HG02759 (cell line): ENCODE data around the gene ZFYVE28.

Source experiments
- ATAC-seq: cut with Tn5 transposase; IDR thresholded peaks from one replicate; pipeline ENCODE4 v1.9.1; 2021; ENCODE audit warnings: mild to moderate bottlenecking, moderate library complexity; ENCODE audit not compliant: unreplicated experiment

ZFYVE28 gene

GRCh38 chr4:2264481-2265041, 153.9 kb downstream of the ZFYVE28 start:
- ATAC-seq: no peak

DNA sequence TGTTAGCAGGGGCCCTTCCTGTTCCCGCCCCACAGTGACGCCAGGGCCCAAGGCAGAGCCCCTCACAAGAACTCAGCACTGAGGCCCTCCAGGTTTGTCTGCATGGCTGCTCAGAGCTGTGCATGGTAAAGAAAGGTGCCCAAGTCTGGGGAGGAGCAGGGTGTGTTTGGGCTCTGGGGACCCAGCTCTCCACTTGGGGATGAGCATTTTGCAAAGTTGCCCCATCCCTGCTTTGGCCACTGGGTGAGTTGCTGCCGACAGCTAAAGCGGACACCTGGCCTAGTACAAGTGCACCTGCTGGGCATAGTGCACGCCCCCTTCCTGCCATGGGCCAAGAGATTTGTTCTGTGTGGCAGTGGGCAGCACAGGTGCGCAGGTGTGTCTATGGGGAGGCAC, 154.5 kb downstream of the ZFYVE28 start:
- ATAC-seq: no peak

DNA sequence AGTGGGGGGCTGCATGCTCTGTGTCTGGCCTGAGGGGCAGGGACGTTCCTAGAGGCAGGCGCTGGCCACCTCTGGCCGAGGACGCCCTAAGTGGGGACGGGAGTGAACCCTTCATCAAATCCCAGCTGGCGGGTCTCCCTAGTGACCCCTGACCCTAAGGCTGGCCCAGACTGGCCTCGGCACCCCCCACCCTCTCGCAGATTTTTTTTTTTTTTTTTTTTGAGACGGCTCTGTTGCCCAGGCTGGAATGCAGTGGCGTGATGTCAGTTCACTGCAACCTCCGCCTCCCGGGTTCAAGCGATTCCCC, 155.5 kb downstream of the ZFYVE28 start:
- ATAC-seq: no peak

- peak; percentile 91 for ATAC-seq
These were observed 156.1 kb downstream of the ZFYVE28 start for GRCh38 chr4:2262145-2262943.

GRCh38 chr4:2261853-2262144, 156.6 kb downstream of the ZFYVE28 start, which contains the start of gene MXD4:
MXD4 (minus strand) TSS chr4:2262109; CDS start chr4:2261980, 129 bp downstream.
- ATAC-seq: peak; percentile 1

- ATAC-seq: peak; percentile 24
These were observed 157.2 kb downstream of the ZFYVE28 start for GRCh38 chr4:2261110-2261852.

DNA sequence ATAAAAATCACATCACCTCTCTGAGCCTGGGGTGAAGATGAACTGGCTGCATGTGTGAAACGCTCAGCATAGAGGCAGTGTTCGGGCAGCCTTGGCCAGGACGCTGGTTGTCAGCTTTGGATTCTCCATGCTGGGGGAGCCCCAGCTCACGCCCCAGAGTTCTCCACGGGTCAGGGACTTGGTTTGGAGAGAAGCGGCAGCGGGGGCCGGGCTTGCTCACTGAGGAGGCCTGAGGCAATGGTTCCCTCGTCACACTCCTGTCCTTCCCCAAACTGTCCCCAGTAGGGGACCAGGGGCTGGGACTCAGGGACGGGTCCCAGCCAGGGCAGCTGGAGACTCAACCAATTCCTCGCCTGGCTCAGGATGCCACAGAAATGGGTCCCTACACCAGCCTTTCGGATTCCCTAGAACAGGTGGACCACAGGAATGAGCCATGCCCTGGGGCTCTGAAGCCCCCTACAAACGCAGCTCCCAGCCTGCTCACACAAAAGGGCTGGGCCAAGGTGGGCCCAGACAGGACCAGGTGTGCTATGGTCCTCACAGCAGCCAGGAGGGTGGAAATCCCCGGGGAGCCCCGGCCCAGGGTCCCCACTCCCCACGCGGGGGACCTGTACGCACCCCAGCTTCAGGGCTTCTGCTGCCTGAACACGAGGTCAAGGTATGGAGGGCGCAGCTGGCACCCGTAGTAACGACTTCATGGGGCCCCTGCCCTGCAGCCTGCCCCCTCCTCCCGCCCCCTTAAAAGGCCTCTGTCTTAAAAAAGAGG, 157.9 kb downstream of the ZFYVE28 start:
- no peak for ATAC-seq

- ATAC-seq: no peak
These were observed 158.7 kb downstream of the ZFYVE28 start for GRCh38 chr4:2259541-2260343.

DNA sequence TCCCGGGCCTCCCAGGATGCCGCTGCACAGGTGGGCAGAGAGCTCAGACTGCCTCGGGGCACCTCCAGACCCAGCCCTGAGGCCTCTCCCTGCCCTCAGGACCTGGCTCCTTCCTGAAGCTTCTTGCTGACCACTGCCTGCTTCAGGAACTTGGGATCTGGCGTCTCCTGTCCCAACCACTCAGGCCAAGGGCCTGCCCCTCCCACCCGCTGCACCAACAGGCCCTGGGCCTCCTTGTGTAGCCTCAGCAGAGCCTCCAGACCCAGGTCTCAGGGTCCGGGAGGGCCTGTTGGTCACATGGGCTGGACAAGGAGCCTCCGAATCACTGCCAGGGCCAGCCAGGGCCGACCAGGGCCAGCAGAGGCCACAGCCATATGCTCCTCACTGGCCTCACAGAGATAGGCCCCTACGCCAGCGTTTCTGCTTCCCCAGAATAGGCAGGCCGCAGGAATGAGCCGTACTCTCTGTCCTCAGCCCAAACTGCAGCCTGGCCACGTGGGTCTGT, 159.4 kb downstream of the ZFYVE28 start:
- ATAC-seq: no peak

DNA sequence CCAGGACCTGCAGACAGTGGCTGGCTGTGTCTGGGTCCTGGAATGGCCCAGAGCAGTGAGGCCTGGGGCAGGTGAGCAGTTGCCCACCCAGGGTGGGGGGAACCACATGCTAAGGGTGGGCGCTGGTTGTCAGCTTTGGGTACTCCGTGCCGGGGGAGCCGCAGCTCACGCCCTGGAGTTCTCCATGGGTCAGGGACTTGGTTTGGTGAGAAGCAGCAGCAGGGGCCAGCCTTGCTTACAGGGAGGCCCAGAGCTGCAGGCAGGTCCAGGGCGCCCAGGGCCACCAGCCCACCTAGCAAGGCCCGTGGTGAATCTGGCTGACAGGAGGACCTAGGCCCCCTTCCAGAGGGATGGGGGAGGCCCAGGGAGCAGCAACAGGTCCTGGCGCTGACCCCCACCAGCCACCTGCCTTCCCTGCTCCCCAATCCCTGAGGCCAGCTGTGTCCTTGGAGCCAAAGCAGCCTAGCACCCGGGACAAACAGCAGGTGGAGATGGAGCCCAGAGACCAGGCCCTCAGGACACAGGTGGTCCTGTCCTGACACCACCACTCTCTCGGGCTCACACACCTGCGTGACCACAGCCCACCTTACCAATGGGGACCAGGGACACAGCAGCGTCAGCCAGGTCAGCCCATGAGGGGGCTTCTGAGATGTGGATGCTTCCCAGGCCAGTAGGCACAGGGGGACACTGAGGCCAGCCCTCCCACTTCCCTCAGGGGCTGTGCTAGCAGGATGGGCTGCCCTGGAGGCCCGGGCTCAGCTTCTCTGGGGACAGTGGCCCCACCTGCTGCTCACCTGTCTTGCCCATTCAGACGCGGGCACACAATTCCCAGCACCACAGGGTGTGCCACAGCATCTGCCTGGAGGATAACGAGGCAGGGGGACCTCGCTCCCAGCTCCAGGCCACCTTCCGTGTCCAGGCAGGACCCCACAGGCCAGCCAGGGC, 160.1 kb downstream of the ZFYVE28 start:
- no peak for ATAC-seq

DNA sequence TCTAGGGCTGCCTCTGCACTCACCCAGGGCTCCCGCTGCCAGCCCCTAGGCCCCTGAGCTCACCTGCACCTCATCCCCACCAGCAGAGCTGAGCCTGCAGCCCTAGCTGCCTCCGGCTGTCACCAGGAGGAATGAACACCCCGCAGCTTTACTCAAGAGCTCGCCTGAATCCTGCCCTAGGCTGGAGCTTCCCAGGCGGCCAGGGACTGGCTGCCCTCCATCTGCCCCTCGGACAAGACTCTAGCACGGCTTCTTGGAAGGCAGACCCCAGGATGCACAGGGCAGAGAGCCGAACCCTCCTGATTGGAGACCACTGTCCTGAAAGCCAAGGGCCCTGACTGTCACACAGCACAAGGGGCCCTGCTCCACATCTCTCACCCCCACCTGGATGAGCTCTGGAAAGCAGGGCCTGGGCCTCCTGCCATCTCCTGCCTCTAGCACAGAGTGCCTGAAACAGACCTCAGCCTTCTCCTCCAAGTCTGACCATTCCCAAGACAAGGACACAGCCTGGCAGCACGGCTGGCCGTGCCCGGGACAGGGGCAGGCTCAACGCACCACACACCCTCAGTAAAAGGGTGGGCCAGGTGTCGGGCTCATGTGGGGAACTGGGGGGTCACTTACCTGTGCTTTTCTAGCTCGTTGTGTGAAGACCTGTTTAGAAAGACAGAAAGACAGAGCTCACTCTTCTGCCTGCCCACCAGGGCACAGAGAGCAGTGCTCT, 160.9 kb downstream of the ZFYVE28 start:
- no peak for ATAC-seq

DNA sequence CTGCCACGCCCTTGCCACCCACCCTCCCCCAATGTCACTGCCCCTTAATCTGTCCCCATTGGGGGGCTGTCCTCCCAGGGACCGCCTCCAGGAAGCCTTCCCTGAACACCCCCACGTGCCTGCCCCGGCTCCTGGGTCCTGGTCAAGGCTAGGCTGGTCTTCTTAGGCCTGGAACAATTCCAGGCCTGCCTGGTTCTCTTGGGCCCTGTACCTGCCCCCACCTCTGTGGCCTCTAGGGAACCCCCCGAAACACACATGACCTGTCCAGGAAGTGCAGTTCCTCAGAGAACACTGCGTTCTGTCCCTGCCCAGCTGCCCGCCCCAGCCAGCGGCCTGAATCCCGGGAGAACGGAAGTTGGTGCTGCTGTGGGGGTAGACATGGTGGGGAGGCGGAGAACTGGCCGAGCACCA, 161.7 kb downstream of the ZFYVE28 start:
- ATAC-seq: no peak

DNA sequence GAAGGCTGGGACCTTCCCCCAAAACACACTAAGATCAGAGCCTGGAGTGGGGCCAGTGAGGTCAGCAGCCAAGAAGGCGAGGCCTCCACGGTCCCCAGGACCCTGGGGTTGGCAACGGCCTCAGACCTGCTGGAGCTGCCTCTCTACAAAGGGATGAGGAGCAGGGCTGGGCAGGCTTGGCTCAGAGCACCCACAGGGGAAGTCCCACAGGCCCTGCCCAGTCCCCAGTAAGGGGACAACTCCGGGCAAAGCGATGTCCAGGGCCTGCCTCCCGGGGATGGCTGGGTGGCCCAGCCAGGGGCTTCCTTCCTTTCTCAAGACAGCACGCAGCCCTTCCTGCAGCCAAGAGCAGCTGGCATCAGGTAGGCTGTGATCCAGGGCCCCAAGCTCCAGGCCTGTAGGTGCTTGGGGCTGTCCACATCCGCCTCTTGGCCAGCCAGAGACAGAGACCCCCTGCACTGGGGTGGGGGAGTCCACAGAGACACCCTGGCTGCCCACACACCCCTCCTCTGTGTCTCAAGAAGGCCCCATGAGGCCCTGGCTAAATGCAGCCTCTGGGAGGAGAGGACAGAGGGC, 162.2 kb downstream of the ZFYVE28 start:
- no peak for ATAC-seq

GRCh38 chr4:2255501-2256155, 162.8 kb downstream of the ZFYVE28 start:
- ATAC-seq: no peak

DNA sequence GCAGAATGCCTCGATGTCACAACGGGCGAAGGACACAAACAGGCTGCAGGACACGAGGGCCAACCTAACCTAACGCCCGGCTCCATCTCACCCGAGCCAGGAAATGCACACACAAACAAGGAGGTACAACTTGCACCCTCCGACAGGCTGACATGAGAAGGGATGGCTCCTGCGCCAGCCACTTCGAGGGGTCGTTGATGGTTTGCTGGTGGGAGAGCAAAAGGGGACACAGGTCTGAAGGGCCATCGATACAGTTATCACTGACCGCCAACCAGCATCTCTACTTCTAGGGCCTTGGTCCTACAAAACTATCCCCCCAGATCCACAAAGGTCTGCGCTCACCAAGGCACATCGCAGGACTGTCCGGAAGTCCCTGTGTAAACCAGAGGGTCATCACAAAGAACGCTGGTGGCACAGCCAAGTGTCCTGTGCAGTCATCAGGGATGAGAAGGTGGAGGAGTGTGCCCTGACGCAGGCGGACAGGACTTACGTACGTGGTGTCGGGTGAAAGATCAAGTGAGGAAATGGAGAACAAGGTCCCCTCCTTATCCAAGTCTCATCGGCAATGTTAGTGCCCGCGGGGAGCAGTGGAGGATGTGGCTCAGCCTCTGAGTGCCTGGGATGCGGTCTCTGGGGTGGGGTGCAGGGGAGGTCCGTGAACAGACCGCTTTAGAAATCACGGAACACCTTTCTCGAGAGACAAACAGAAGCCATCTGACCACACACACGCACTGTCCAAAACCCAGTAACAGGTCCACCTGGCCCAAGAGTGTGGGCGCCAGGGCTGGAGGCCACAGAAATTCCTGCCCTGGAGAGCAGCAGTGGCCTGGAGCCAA, 163.6 kb downstream of the ZFYVE28 start:
- no peak for ATAC-seq

DNA sequence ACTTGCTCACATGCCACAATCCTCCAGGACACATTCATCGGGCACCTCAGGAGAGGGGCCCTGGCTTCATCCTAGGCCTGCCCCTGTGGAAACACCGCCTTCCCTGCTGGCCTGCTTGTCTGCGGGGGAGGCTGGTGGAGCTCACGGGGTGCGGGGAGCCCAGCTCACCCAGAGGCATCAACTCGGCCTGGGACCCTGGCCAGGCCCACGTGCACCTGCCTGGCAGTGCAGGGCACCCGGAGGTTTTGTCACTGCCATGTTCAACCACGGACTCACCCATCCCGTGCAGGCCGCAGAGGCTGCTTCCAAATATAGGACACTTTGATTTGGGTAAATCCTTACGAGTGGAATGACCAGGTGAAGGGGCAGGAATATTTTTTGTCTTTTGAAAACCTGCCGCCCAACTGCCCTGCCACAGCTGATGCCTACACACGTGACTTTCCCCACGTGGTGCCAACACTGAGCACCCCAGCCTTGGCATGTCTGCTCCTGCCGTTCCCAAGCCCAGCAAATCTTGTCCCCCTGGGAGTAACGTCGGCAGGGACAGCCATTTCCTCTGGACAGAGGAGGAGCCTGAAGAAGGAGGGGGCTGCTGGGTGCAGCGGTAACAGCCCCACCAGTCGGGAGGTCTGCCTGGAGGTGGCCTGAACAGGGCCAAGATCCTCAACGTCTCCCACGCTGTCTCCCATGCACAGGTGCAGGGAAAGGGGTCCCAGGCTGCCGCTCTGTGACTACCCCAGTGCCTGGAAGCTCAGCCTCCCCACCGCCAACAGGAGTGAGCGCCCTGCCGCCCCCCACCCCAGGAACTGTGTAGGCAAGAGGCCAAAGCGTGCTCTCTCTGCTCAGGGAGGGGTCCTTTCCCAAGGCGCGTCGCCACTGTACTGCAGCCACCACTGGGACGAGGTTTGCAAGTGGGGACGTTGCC, 165.0 kb downstream of the ZFYVE28 start:
- ATAC-seq: no peak
